GM19238 (cell line): Measurements from ENCODE around the gene RNF11.
A peak's percentile ranks its signal among the peaks of the same experiment; 100 is the strongest.

Experiments
- DNase-seq: peaks from one replicate; pipeline ENCODE4 v3.0.0; 2011; ENCODE audit warnings: low spot score; ENCODE audit not compliant: insufficient read length

Gene RNF11

GRCh38 chr1:51295926-51296325 lies 59.9 kb downstream of the RNF11 start:
- DNase-seq, result no peak

DNA sequence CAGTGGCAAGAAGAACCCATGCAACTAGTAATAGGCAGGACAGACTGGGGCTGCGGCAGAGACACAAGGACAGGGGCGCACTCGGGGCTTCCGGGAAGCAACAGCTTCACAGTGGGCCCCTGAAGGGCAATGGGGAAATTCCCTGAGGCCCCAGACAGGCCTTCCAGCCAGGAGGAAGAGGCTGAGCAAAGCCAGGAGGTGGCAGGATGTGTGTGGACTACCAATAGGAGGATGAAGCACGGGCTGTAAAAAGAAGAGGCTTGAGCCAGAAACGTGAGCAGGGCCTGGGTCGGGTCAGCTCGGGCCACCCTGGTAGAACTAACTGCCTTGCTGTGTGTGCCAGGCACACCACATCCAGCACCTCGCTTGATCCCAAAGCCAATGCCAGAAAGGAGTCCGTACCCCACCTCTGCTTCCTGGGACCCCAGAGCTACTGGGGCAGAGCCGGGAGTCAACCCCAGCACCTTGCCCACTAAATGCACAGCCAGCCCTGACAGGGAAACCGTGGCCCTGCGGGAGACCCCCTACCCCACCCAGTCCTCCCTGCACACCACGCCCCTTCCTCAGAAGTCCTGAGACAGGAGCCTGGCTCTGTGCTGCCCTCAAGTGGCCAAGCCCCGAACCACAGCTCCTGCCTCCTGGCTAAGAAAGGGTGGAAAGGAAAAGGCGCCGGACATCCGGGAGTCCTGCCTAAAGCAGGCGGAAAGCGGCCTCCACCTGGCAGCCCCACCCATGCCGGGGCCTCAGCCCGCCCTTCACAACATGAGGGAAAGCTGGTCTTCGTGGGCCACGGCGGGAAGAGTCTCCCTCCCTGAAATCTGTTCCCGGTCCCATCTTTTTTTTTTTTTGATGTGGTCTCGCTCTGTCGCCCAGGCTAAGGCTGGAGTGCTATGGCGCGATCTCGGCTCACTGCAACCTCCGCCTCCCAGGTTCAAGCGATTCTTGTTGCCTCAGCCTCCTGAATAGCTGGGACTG lies 60.6 kb downstream of the RNF11 start:
- DNase-seq, result peak; percentile 72

DNA sequence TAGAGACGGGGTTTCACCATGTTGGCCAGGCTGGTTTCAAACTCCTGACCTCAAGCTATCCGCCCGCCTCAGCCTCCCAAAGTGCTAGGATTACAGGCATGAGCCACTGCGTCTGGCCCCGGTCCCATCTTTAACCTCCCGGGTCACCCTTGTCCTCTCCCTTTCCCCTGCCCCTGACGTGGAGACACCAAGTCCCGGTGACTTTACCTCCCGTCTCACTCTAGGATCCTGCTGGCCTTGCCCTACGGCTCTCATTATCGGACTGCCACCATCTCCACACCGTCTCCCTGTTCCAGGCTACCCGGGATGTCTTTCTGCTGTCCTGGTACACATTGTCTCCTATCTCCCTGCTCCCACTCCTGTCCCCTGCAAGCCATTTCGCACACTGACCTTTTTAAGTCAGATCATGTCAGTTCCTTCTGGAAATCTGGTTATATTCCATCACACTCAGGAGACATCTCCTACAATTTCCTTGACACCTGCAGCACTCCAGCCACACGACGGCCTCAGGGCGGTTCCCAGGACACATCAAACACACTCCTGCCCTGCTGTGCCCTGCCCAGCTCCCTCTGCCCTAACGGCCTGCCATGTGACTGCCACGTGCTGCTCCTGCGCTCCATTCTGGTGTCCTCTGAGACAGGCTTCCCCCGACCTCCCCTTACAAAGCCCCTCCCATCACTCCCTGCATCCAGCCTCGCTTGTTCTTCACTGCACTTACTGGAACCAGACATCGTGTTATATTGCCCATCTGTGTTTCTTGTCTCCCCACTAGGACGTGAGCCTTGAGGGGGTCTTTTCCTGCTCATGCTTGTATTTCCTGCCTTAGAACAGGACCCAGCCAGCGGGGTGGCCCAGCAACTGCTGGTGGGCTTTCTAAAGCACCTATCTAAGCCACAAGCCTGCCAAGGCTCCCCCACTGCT lies 61.6 kb downstream of the RNF11 start:
- DNase-seq, result no peak

GRCh38 chr1:51298322-51298705 lies 62.2 kb downstream of the RNF11 start:
- no peak for DNase-seq

- DNase-seq, result no peak
These were observed 63.3 kb downstream of the RNF11 start for GRCh38 chr1:51299185-51299885.

DNA sequence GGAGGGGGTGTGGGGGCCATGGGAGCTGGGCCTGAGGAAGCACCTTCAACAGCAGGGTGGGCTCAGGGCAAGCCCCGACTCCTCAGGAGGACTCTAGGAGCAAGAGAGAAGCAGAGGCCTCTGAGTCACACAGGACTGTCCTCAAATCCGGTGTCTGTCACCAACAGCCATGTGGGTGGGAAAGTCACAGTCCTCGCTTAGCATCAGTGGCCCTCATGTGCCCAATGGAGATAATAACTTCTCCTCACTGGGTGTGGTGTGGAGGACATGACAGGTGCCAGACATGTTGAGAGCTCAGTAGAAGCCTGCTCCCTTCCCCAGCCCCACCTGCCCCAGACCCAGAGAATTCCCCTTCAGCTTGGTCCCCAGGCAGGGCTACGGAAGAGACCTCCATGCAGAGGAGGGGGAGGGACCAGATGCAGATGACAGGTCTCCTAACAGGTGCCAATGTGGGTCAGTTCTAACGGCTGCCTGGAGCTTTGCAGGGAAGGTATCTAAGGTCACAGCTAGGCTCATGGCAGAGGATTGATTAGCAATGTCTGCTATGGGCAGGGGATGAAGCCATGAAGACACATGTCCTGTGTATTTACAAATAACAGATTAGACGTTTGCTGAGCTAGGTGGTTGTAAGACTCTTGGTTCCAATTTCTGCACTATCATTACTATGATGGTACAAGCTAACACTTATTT lies 64.1 kb downstream of the RNF11 start:
- DNase-seq, result no peak

DNA sequence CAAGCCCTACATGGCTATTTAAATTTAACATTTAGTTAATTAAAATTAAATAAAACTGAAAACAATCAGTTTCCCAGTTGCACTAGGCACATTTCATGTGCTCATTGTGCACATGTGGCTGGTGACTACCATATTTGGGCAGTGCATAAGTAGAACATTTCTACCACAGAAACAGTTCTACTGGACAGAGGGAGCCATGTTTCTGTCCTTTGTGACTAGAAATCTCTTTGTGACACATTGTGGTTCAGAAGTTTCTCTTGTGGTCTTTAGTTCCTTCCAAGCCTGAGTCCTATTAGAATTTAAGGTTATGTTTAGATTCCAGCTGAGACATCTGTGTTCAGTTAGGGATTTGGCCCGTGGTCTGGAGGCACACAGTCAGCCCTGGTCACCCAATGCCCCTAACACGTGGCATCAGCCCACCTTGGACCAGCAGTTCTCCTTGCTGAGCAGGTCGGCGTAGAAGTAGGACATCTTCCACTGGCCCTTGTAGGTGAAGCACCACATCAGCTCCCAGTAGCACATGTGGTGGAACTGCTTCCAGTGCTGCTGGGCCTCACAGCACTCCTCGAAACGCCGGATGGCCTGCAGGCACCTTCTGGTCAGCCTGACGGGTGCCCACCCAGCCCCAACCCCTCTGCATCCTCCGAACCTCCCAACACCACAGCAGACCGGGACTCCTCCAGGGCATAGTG lies 65.2 kb downstream of the RNF11 start:
- no peak for DNase-seq

DNA sequence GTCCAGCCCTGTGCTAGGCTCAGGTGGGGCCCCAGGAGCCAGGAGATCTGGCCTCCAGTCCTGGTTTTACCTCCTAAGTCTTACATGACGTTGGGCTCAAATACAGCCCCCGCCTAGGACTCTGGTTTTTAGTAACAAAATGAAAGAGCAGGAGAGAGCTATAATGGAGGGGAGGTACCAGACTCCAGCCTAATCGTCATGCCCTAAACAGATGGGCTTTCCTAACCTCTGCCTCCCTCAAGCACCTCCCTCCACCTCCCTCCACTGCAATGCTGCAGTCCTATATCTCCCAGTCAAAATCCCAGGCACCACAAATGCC lies 65.7 kb downstream of the RNF11 start:
- DNase-seq, result no peak

DNA sequence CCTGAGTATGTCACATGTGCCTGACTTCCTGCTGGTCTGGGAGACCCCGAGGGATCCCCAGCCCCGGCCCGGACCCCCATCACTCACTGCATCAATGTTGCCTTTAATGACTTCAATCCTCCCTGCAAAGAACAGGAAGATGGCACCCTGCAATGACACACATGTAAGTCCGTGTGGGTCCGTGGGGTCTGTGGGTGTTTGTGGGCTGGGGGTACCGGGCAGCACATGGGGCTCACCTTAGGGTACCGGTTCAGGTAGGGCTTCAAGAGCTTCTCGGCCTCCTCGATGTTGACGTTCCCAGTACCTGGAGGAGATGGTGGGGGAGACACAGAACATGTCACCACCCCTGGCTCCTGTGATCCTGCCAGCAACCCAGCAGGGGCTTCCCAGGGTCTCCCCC lies 66.2 kb downstream of the RNF11 start:
- no peak for DNase-seq

DNA sequence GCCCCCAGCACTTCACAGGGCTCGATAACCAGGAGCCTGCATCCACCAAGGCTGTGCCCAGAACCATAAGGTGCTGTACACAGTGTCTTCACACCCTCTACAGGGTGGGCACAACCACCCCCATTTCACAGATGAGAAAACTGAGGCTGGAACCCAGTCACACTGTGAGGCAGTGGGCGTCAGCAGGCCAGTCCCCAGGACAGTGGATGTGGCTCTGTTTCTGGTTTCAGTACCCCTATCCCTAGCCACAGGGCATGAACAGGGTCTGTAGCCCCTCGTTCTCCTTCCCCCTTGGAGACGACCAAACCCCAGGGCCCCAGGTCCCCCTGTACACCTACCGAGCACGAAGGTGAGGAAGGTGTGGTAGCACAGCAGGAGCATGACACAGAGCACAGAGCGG lies 66.7 kb downstream of the RNF11 start:
- no peak for DNase-seq

DNA sequence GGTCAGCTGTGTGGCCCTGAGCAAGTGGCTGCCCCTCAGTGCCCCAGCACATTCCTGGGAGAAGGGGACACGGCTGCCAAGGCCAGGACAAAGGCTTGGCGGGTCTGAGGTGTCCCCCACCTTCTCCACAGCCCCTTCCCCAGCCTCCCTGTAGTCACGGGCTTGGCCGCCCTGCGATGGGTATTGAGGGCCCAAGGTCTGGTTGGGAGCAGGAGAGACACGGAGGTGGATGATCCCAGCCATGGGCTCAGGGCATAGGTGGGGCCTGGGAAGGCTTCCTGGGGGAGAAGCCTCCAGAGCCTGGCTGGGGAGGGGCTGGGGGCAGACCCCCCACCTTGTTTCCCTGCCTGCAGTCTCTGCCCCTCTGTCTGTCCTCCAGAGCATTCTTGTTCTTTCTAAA lies 67.2 kb downstream of the RNF11 start:
- DNase-seq, result no peak

GRCh38 chr1:51303751-51304251 lies 67.7 kb downstream of the RNF11 start:
- no peak for DNase-seq

DNA sequence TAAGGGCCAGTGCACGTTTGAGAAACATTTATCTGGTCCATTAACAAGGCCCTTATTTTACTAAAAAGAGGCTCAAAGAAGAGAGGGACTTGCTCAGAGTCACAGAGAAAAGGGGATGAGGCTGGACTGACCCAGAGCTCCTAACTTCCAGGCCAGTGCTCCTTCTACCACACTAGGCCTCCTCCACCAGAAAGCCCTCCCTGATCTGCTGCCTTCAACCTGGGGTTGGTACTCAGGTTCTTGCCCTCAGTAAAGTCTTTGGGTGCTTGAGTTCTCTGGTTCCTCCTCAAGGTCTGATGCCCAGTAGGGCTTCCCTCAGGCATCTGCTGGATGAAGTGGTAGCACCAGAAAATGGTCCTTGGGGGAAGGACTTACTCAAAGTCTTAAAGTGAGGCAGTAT lies 68.3 kb downstream of the RNF11 start:
- no peak for DNase-seq

- DNase-seq, result no peak
These were observed 69.3 kb downstream of the RNF11 start for GRCh38 chr1:51305371-51305823.

DNA sequence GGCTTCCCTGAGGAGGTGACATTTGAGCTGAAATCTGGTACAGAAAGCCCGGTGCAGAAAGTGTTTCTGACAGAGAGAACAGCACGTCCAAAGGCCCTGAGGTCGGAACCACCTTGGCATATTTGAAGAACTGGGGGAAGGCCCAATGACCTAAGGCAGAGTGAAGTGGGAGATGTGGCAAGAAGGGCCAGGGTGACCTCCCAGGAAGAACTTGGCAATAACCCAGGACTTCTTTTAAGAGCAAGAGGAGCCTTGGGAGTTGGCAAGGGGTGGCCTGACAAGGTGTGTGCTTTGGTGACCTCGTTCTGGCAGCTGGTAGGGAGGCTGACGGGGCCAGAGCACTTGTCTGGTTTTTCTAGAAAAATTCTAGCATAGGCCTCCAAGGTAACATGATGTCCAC lies 70.9 kb downstream of the RNF11 start:
- no peak for DNase-seq

DNA sequence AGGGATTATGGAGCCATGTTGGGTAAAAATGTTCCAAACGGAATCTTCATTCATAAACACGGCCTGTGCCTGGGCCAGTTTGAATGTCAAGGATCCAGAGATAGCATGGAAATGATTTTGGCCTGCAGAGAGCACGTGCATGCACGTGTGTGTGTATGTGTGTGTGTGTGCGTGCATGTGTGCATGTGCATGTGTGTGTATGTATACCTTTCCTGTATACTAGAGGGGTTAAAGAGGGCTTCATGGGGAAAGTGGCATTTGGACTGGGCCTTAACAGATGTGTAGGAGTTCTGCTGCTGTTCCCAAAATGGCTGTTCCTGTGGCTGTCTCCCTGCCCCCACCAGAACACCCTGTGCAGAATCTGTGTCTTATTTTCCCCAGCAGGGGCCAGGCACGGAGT lies 72.6 kb downstream of the RNF11 start:
- no peak for DNase-seq

DNA sequence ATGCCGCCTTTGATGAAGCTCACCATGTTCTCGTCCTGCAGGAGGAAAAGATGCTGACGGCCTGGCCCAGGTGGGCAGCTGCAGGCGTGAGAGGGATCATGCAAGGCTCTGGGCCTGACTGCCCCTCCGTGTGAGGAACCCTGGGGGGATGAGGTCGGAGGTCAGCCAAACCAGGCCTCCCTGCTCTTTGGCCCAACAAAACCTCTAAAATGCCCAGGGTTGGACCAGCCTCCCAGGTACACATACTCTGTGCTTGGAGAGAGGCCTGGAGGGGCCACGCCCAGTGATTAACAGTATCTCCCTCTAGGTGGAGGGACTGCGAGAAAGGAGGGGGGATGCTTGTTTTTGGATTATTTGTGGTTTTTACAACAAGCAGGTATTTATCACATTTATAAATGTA lies 73.2 kb downstream of the RNF11 start:
- DNase-seq, result no peak

GRCh38 chr1:51310871-51311613 lies 75.0 kb downstream of the RNF11 start:
- no peak for DNase-seq

- DNase-seq, result no peak
These were observed 75.8 kb downstream of the RNF11 start for GRCh38 chr1:51311826-51312225.

DNA sequence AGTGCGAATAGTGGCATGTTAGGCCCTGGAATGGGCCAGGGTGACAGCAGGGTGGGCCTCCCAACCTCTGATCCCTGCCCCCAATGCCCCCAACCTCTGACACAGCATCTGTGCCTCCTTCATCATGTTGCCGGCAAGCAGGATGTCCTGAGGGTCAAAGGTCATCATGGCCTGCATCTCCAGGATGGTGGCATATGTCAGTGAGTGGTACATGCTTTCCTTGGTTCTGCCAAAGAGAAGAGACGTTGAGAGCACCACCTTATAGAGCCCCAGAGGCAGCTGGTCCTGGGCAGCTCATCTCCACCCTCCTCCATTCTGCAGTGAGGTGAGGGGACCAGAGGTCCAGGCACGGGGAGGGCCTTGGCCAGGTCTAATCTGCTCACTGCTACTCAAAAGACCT lies 76.6 kb downstream of the RNF11 start:
- DNase-seq, result no peak
